Erythroblast (primary cell): ENCODE data around the gene CBLN1.
"Not testable (repeated sequence)": the region's sequence is repeated elsewhere in the genome, so short reads cannot be mapped to it uniquely, and the experiment has no call there.

Experiments used
- DNase-seq, 2 experiments: peaks; one replicate each; lab custom pipeline; 2025; lab: John Stamatoyannopoulos, UW
- GATA1 ChIP-seq: IDR thresholded peaks from 2 replicates; pipeline ENCODE4 v1.6.1; 2011; ENCODE audit warnings: low read depth, mild to moderate bottlenecking, control low read depth, low read length, moderate library complexity
- POLR2A ChIP-seq: IDR thresholded peaks from 2 replicates; pipeline ENCODE4 v1.6.1; 2011; ENCODE audit warnings: mild to moderate bottlenecking, low read length

CBLN1 gene

DNA sequence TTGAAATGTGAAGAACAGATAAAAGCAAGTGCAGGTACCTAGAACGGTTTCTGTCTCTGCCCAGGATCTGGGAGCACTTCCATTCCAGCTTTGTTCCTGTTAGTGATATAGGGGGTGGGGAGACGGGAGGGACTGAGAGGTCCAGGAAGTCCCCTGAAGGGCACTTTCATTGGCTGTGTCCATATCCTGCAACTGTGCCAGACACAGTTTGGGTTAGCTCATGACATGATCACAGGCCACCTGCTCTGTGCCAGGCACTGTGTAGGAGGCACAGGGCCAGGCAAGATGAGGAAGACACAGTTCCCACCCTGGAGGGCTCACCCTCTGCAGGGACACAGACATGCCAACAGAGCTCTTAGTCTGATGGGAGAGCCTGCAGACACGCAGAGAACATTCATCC is 7.9 kb downstream of the CBLN1 start:
- DNase-seq, result no peak

DNA sequence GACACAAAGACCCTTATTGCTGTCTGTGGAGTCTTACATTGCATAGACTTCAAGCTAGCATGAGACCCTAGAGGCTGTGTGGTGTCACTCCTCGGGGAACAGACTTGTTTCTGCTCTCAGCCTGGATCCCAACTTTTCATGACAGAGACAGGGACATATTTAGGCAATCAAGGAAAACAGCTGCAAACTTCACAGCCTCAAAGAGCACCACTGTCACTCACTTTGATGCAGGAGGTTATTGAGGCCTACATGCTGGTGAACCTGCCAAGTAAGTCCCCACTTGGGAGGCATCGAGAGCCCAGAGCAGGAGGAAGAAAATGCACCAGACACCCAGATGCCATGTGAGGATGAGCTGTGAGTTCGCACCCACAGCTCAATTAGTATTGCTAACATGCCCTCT is 10.3 kb downstream of the CBLN1 start:
- TF ChIP-seq GATA1 (no peak), POLR2A (no peak)
- no peak for DNase-seq

More for the DNA sequence above, 7.9 kb downstream of the CBLN1 start:
- no peak for TF ChIP-seq POLR2A
- no peak for TF ChIP-seq GATA1

DNA sequence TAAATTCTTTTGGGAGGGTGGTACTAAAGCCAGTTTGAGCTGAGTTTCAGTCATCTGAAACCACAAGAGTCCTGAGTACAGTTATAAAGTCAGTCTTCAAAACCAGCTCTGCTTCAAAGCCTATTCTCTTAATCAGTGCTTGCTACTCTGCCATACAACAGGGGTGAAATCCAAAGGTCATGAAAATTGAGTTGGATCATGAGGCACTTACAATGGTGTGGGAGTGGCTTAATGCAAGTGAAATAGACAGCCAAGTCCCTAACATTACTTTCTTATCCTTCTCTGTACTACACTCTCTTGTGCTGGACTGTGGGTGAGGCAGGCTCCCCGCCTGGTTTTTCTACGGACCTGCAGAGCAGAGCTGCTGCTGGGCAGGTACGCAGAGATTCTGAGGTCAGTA is 12.4 kb downstream of the CBLN1 start:
- DNase-seq, result no peak
- TF ChIP-seq GATA1, result no peak
- TF ChIP-seq POLR2A, result no peak

DNA sequence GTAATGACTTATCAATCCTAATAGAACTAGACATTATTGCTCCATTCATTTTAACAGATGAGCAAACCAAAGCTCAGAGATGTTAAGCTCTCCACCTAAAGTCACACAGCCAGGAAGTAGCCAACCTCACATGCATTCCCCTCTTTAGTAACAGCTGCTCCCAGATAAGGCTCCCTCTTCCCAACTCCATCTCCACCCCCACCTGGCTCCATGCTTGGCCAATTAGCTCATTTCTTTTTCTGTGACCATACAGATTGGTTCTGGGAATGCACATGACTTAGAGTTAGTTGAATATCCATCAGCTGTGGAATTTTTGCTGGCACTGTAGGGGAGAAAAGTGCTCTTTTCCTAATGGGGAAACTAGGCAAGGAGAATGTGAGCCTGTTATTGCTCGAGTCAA is 13.0 kb downstream of the CBLN1 start:
- TF ChIP-seq POLR2A (no peak), GATA1 (no peak)
- DNase-seq, result no peak

DNA sequence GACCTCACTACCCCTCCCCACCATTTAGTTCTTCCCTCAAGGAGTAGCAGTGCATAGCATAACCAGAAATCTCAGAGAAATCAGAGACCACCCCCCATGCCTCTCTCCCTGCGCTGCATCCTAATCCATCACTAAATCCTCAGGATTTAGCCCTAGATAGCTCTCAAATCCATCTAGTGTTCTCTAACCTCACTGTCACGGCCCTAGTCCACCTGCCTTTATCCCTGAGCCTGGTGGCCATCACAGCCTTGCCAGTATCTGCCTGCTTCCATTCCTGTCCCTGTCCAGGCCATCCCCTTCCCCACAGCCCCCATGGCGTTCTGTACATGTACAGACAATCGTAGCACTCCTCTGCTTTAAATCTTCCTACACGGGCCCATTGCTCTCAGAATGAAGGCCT is 19.1 kb downstream of the CBLN1 start:
- TF ChIP-seq GATA1 (no peak), POLR2A (no peak)
- DNase-seq, result no peak

DNA sequence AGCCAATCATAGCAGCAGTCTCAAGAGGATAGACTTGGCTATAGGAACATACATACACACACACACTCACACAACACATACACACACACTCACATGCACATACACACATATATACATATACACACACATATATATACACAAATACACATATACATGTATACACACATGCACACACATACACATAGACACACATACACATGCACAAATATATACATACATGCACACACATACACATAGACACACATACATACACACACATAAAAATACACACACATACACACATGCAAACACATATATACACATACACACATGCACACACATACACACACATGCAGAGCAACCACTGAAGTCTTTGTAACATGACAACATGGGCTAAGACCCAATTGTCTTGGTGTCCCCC is 19.7 kb downstream of the CBLN1 start:
- DNase-seq, result no peak
- no peak for TF ChIP-seq POLR2A

DNA sequence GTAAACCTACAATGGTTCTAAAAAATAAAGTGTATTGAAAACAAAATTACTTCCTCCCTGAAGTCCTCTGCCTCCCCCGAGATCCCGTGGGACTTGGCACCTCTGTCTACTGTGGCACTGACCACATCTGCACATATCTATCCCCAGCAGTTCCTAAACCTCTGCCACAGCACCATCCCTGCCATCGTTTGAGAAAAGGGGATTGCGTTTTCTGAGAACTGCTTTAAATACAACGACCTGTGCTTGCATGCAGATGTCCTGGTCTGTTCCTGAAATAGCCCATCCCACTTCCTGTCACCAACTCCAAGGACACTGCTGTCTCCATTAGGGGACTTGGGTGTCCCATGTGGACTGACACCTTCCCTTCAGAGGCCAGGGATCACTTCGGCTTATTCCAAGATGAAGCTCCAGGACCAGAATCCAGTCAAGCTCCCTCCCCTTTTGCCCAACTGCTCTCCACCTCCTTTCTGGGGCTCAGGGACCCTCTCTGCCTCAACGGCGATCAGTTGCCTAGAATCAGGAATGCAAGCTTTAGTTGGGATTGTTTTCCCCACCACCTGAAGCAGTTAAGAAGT is 20.6 kb downstream of the CBLN1 start:
- DNase-seq, result no peak
- TF ChIP-seq POLR2A (no peak), GATA1 (no peak)

DNA sequence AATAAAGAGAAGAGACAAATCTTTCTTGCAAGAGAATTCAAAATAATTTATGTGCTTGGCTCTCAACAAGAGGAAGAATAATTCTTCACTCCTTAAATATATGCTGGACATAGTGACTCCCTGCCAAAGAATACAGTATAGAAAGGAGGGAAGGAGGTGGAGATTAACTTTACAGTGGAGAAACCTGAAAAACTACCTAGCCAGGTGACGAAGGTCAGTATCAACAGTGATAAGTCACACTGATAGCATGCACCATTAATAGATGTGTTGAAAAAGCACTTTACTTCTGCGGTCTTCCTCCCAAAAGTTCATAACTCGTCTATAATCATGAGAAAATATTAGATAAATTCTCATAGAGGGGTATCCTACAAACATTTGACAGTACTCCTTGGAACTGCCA is 21.4 kb downstream of the CBLN1 start:
- TF ChIP-seq POLR2A (no peak), GATA1 (no peak)
- DNase-seq, result no peak

DNA sequence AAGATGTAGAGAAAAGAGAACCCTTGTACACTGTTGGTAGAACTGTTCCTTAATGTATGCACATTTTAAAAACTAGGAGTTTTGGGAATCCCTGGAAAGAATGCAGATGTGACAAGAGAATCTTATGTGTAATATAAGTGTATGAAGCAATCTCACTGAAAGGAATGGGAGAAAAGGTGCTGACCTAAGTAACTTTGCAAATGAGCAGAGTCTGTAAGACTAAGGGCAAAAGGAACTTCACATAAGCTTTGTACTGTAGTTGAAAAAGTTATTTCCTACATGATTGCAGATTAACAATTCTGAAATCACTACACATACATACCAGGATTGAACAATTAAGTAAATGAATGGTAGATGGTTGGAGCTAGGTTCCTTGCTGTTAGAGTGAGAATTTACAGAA is 22.3 kb downstream of the CBLN1 start:
- DNase-seq, result no peak
- TF ChIP-seq GATA1 (no peak), POLR2A (no peak)

DNA sequence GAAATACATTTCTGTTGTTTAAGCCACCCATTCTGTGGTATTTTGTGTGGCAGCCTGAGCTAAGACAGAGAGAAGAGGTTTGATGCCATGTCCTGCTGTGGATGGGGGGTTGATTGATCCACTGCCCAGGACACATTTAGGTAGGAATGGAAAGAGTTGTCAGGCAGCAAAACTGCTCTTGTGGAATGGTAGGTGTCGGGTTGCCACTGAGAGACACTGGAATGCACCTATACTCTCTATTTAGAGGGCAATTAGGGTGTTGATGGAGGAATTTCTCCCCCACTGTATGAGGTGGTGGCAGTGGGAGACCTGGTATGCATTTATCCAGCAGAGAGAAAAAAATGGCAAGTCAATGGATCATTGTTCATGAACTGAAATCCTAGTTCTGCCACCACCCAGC is 30.9 kb downstream of the CBLN1 start:
- TF ChIP-seq GATA1, result no peak
- DNase-seq, result no peak

DNA sequence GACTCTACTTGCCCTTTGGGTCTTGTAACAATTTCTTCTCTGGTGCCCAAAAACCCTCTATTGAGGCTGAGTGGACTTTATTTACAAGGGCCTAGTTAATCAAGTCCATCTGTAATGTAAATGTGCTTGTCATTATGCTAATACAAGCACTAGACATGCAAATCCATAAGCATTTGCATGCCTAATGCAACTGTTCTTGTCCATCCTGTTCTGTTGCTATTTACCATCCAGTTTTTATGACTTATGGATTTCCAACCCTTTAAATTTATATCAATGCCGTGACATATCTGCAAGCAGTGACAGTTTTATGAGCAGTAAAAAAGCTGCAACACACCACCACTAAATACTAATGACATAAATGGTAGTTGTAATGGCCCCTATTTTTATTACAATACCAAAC is 33.4 kb downstream of the CBLN1 start:
- TF ChIP-seq POLR2A (no peak), GATA1 (no peak)
- no peak for DNase-seq

DNA sequence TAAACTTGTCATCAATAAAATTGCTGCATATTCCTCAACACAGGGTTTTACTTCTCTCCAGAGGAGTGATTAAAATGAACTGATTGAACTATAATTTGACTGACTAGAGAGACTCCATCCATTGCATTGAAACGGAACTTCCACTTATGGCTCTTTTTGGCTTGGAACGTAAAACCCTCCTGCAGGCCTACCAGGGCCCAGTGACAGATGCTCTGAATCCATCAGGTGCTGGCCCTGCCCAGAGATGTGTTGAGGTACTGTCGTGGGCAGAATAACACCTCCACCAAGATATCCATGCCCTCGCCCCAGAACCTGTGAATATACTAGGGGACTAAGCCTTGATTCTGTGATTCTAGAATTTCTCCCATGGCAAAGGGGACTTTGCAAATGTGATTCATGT is 45.4 kb downstream of the CBLN1 start:
- no peak for TF ChIP-seq POLR2A
- no peak for TF ChIP-seq GATA1
- DNase-seq, result no peak

DNA sequence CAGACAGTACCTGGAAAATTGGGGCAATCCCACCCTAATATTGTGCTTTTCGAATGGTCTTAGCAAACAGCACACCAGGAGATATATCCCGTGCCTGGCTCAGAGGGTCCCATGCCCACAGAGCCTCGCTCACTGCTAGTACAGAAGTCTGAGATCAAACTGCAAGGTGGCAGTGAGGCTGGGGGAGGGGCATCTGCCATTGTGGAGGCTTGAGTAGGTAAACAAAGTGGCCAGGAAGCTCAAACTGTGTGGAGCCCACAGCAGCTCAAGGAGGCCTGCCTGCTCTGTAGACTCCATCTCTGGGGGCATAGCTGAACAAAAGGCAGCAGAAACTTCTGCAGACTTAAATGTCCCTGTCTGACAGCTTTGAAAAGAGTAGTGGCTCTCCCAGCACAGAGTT is 53.3 kb downstream of the CBLN1 start:
- DNase-seq, result not testable (repeated sequence)
